GM19324 (cell line): ENCODE measurements around the gene CAPN13.

ENCODE experiments used
- ATAC-seq: cut with Tn5 transposase; IDR thresholded peaks from one replicate; pipeline ENCODE4 v1.9.1; 2021; ENCODE audit warnings: mild to moderate bottlenecking, moderate library complexity; ENCODE audit not compliant: unreplicated experiment, low FRiP score

The CAPN13 gene

DNA sequence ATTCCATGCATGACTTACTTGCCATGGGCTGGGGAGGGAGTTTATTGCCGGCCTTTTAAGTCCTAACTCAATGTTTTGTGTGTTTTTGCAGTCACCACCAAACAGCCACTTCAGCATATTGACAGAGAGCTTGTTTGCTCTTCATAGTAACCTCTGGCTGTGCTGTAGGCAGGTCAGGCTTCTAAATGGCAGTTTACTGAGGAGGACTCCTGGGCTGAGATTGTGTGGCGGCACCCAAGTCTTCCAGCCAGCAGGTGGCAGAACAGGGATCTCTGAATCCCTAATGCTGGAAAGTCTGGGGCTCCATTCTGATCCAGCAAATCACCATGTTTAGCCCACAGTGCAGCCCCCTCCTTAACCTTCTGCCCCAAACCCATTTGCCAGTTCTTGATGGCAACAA lies 121.2 kb downstream of the CAPN13 start:
- no peak for ATAC-seq

- no peak for ATAC-seq
Observed at GRCh38 chr2:30684996-30685395, 122.2 kb downstream of the CAPN13 start.

DNA sequence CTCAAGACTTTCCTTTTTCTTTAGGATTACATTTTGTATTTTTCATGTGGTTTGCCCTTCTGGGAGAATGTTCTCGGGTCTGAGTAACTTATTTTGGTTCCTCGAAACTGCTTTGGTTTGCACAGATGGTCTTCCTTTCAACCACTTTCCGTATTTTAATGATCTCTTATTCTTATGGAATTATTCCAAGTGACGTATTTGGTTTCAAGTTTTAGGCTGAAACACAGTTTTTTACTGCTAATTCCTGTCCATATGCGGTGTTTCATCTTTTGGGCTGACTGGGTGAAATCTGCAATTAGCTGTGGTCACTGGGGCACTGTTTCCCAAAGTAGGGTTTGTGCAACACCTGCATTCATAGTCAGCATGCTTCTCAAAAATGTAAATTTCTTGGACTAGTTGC lies 122.7 kb downstream of the CAPN13 start:
- ATAC-seq, result no peak

- ATAC-seq, result no peak
Observed at GRCh38 chr2:30684026-30684425, 123.2 kb downstream of the CAPN13 start.

DNA sequence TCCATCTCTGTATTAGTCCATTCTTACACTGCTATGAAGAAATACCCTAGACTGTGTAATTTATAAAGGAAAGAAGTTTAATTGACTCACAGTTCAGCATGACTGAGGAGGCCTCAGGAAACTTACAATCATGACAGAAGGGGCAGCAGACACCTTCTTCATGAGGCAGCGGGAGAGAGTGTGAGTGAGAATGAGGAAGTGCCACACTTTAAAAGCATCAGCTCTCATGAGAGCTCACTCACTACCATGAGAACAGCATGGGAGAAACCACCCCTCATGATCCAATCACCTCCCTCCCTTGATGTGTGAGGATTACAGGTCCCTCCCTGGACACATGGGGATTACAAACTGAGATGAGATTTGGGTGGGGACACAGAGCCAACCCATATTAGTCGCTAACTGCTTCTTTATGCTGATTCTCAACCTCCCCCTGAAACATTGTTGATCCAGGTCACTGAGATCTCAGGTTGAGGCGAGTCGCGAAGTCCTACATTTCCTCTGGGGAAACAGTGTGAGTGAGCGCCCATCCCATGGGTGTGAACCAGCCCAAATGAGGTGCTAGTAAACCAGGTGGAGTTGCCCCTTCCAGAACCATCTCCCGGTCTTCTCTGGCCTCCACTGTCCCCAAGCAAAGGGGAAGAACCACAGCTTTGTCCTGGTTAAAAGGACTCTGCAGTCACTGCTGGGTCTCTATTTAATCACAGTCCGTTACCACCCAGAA lies 123.8 kb downstream of the CAPN13 start:
- no peak for ATAC-seq

DNA sequence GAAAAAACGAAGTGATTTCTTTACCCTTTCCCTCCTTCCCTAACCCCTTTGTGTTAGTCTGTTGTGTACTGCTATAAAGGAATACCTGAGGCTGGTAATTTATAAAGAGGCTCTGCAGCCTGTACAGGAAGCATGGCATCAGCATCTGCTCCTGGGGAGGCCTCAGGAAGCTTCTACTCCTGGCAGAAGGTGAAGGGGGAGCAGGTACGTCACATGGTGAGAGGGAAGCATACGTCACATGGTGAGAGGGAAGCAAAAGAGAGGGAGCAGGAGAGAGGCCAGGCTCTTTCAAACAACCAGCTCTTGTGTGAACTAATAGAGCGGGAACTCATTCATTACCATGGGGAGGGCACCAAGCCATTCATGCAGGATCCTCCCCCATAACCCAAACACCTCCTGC lies 126.2 kb downstream of the CAPN13 start:
- ATAC-seq, result no peak

GRCh38 chr2:30680121-30680520 lies 127.1 kb downstream of the CAPN13 start:
- ATAC-seq, result no peak

DNA sequence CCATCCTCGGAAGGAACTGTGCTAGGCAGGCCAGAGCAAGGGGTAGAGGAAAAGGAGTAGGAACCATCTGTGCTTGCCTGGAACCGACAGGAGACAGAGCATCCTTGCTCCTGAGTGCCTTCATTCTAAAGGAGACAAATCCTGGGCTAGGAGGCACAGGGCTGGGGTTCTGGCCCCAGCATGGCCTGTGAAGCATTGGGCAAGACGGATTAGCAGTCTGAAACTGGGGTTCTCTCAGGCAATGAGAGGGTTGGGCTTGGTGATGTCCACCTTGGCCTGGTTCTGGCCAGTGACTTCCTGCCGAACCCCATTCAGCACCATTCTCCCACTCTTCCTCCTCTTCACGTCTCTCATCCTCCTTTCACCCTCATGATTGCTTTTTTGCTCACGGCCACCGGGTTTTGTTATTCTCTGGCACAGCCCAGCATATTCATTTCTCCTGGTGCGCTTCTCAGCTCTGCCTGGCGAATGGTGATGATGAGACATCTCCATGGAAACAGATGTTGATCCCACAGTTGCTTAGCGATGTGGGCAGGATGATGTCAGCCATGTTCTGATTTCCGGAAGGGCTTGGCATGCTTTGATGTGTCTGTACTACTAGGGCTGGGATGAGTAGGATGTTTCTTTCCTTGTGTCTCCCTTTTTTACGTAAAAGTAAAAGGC lies 127.7 kb downstream of the CAPN13 start:
- ATAC-seq, result no peak

GRCh38 chr2:30678410-30679137 lies 128.7 kb downstream of the CAPN13 start:
- no peak for ATAC-seq

DNA sequence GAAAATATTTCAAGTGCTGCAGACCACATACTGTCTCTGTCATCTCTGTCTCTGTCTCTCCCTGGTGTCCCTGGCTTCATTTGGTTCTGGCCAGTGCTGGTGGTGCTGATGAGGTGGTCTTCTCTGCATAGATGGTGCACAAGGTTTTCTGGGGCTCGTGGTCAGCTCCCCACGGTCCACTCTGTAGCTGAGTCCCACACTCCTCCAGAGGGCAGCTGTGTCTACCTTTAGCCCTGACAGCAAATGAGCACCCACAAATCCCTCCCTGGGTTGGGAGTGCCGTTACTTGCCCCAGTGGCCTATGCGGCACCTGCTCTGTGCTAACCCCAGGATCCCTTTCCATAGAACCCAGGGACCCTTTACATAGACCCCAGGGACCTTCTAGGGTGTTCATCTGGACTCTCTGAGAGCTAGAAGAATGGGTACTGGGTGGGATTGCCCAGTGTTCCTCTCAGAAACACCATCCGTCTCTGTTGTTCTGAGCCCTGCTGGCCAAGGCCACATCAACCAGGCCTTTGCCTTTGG lies 129.3 kb downstream of the CAPN13 start:
- ATAC-seq, result no peak

DNA sequence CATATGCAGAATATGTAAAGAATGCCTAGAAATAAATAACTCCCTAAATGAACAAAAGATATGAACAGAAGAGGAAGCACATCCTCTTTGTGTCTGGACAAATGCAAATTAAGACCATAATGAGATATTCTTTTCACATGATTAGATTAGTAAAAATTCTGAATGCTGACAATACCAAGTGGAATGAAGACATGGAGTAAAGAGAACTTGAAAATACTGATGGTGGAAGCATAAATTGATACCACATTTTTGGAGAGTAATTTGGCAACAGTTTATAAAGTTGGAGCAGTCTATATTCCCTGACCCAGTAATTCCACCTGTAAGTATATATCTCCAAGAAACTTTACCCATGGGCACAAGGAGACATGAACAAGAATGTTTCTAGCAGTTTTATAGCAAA lies 130.0 kb downstream of the CAPN13 start:
- no peak for ATAC-seq

- ATAC-seq, result no peak
Observed at GRCh38 chr2:30675758-30676157, 131.5 kb downstream of the CAPN13 start.

GRCh38 chr2:30673127-30673526 lies 134.1 kb downstream of the CAPN13 start:
- ATAC-seq, result no peak
